PC-3 (cell line): ENCODE measurements around the gene GTF2F2.
"Not testable (repeated sequence)": the region's sequence is repeated elsewhere in the genome, so short reads cannot be mapped to it uniquely, and the experiment has no call there.

Source experiments
- CTCF ChIP-seq: fragments of 300-600 bp; sonication (generic); conservative IDR thresholded peaks from 2 replicates; pipeline ENCODE4 v1.5.1; 2017; ENCODE audit warnings: antibody characterized with exemption, low read depth, mild to moderate bottlenecking, low read length
- EZH2 ChIP-seq: fragments of 300-600 bp; sonication (generic); IDR thresholded peaks from one replicate; pipeline ENCODE4 v1.6.1; 2017; ENCODE audit warnings: antibody characterized with exemption, mild to moderate bottlenecking, low read length; ENCODE audit not compliant: unreplicated experiment
- EZH2phosphoT487 ChIP-seq: fragments of 300-600 bp; sonication (generic); IDR thresholded peaks from 2 replicates; pipeline ENCODE4 v1.6.1; 2018; ENCODE audit warnings: mild to moderate bottlenecking, antibody characterized with exemption, low read length, borderline replicate concordance

GRCh38 chr13:45298550-45298949, 178.2 kb downstream of the GTF2F2 start:
- TF ChIP-seq EZH2, CTCF, EZH2phosphoT487: not testable (repeated sequence)
